Kidney tubule cell (primary cell): ENCODE results near the gene NLK.
A peak's percentile ranks its signal among the peaks of the same experiment; 100 is the strongest.

Experiments used
- DNase-seq: peaks from one replicate; pipeline ENCODE4 v3.0.0-alpha.2; 2018; ENCODE audit warnings: low spot score

Gene NLK

GRCh38 chr17:28040406-28040805, 2.1 kb upstream of the NLK start:
- no peak for DNase-seq

DNA sequence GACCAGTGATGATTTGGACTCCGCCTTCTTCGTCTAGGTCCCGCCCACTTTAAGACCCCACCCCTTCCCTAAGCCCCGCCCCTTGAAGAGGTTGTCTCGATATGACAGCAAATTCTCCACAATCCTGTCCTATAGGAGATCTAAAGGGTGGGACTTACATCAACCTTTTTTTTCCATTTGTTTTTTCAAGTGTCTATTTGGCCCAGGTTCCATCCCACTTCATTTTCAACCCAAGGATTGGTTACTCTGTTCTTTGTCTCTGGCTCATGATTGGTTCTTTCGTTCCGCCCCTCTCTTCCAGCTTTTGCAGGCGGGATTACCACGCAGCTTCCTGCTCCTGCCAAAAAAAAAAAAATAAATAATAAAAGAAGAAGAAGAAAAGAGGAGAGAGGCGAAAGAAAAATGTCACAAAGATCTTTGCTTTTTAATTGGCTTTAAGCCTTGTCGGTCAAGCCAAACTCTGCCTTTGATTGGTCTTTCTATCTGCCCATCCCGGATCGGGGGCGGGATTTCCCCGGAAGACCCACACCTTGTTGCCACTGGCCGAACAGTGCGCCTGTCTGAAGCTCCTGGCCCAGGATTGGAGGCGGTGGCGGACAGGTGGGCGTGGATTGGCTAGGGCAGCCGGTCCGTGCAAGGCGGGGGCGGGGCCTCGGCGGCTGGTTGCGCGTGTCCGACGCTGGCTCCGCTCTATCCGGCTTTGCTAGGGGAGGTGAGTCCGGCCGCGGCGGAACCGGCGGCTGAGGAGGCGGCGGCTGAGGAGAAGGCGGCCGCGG, 1.2 kb upstream of the NLK start:
- DNase-seq = peak; percentile 100

DNA sequence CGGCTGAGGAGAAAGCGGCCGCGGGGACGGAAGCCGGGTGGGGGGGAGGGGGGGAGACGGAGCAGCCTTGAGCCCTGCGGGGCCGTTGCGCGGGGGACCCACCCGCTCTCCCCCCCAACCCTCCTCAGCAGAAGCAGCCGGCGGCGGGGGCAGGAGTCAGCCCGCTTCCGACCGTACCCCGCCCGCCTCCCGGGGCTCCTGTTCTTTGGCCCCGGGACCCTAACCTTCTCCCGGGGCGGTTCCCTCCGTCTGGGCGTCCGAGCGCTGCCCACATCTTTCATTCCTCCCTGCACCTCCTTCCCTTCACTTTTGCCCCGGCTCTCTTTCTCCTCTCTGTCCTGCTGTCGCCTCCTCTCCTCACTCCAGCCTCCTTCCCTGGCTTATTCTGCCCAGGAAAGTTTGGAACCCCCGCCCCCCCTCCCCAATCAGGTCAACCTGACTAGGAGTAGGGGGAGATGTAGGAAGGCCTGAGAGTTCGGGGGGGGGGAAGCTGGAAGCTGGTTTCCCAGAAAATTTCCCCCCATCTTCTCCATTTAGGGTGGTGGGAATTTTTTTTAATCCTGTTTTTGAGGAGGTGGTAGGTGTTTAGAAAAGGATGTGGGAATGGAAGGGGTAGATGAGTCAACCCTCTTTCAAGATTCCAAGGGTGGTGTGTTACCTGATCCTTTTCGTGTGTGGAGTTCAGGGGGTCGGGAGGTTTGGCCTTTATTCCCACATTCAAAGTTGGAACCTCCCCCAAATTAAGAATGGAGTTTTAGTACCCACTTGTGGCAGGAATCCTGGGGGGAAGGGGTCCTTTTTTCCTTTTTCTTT, 427 bp upstream of the NLK start:
- peak; percentile 17 for DNase-seq

DNA sequence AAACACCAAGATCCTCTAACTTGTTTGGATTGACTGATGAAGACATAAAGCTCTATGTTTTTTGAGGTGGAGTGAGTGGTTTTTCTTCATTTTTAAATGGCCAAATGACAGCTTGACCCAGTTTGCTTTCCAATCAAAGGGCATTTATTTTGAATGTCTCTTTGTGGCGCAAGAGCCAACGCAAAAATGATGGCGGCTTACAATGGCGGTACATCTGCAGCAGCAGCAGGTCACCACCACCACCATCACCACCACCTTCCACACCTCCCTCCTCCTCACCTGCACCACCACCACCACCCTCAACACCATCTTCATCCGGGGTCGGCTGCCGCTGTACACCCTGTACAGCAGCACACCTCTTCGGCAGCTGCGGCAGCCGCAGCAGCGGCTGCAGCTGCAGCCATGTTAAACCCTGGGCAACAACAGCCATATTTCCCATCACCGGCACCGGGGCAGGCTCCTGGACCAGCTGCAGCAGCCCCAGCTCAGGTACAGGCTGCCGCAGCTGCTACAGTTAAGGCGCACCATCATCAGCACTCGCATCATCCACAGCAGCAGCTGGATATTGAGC, 329 bp downstream of the NLK start:
- DNase-seq = no peak

- DNase-seq = no peak
Measured at GRCh38 chr17:28043296-28043695, 819 bp downstream of the NLK start.

GRCh38 chr17:28043741-28044140, 1.3 kb downstream of the NLK start:
- no peak for DNase-seq

DNA sequence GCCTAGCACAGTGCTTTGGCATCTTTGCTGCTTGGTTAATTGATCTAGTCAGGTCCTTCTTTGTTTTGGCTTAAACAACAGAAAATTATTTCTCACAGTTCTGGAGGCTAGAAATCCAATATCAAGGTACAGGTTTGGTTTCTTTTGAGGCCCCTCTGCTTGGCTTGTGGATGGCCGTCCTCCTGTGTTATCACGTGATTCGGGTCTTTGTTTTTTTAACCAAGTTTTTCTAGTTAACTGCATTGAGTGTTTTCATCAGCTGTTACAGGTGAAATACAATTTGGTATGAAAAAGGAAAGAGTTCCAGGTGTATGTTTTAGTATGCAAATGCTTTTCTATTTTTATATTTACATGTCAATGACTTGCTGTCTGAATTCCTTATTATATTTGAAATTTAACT, 2.8 kb downstream of the NLK start:
- DNase-seq = no peak

DNA sequence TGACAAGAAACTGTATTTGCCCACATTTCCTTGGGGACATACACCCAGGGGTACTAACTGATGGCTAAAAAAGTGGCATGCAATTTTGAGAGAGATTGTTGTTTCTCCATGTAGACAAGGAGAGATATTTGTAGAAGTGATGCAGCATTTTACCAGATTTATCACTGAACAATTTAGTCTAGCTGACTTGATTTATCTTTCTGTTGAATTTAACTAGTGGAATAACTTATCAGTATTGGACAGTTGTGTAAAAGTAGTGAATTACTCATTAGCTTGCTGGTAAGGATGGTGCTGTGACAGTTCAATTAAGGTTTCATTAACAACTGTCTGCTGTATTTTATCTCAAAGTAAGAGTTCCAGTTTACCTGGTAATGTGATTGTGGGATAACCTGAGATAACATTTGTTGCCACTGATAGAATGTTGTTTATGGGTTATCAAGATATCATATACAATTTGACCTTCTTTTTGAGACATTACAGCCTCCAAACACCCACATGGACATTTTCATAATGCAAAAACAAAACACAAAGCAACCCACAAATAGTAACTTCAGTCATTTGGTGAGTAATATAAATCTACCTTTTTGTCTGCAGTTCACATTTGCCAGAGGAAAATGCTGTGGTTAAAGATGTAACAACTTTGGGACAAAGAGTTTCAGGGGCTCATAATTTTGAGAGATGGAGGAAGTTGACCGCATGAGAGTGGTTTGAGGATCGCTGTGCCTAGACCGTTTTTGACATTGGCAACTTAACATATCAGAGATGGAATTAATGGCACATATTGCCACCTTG, 3.8 kb downstream of the NLK start:
- DNase-seq = no peak

- no peak for DNase-seq
Measured at GRCh38 chr17:28047806-28048205, 5.3 kb downstream of the NLK start.

- DNase-seq = no peak
Measured at GRCh38 chr17:28049071-28049470, 6.6 kb downstream of the NLK start.

DNA sequence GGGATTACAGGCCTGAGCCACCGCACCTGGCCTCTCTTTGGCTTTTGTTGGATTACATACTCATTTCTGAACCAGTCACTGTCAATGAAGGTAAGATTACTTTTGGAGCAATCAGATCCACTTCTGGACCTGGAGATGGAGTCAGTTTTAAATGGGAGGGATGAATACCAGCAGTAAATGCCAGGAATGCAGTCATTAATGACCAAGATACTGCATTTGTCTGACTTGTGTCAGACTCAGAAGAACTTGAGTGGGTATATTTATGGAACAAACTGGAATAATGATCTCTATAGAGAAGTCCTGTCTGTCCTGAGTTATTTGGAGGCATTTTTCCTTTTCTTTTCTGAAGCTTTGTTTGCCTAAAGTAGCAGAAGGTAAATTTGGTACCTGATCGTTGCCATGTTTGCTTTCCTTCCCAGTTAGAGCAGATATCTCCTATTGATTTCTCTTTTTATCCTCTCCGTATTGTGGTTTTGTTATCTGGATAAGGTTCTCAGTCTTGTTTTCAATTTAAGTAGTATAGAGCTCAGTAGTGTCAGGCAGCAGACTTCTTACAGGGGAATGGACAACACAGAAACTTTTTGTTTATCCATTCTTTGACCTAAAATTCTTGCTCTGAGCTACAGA, 10.7 kb downstream of the NLK start:
- DNase-seq = peak; percentile 17

DNA sequence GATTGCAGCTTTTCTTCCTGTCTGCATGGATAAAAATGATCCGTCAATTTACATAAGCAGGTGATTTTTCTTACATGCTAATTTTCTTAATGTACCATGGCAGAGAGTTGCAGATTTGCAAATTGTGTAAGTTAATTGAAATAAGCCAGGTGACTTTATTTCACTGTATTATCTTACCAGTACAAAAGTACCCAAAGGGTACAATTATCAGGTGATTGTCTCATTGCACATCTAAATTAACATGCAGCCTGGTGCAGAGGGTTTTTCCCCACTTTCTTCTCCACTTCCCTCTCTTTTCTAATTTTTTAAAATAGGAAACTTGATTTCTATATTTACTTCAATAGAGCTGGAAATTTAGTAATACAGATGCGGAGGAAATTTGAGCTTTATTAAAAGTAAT, 11.2 kb downstream of the NLK start:
- DNase-seq = no peak

DNA sequence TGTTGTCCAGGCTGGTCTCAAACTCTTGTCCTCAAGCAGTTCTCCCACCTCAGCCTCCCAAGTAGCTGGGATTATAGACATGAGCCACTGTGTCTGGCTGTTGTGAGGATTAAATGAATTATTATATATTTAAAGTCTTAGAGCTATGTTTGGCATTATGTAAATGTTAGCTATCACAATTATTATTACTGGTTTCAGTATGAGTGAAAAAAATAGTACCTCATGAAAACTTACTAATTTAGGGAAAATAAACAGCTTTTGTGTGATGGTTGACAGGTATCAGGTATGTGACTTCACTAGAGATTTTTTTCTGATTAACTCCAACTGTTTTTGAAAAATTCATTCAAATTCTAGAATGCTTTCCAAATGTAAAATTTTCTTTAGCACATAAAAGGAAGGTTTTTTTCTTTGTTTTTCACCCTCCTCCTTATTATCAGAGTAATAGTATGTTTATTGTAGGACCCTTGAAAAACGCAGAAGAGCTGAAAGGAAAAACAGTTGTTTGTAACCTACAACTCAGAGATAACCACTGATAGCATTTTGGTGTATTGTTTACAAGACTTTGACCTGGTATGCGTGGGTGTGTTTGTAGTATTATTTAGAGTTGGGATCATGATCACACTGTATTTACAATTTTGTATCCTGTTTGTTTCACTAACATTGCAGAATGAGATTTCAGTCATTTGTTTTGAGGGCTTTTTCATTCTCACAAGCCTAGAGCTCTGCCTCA, 13.2 kb downstream of the NLK start:
- DNase-seq = no peak

- DNase-seq = no peak
Measured at GRCh38 chr17:28056276-28056620, 13.8 kb downstream of the NLK start.

DNA sequence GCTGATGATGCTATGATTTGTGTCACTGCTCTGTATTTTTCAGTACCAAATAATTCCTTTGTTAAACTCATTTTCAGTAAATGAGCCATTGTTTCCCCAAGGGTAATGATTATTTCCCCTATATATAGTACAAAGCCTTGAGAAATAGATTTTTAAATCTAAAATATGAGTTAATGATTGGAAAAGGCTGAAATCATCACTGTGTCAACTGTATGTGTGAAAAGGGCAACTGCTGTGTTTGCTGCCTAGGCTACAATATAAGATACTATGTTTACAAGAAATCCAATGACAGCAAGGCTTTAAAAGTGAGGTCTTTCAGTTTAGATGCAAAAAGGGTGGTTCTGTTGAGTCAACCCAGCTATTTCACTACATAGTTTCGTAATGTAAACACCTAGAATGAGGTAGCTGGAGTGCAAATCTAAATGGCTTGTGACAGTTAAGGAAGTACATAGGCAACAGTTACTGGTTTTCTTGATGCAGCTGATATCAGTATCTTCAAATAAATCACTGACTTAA, 15.3 kb downstream of the NLK start:
- DNase-seq = peak; percentile 56

- no peak for DNase-seq
Measured at GRCh38 chr17:28059675-28060074, 17.2 kb downstream of the NLK start.

- no peak for DNase-seq
Measured at GRCh38 chr17:28065706-28066105, 23.2 kb downstream of the NLK start.

- no peak for DNase-seq
Measured at GRCh38 chr17:28069061-28069460, 26.6 kb downstream of the NLK start.

- no peak for DNase-seq
Measured at GRCh38 chr17:28071179-28071578, 28.7 kb downstream of the NLK start.

DNA sequence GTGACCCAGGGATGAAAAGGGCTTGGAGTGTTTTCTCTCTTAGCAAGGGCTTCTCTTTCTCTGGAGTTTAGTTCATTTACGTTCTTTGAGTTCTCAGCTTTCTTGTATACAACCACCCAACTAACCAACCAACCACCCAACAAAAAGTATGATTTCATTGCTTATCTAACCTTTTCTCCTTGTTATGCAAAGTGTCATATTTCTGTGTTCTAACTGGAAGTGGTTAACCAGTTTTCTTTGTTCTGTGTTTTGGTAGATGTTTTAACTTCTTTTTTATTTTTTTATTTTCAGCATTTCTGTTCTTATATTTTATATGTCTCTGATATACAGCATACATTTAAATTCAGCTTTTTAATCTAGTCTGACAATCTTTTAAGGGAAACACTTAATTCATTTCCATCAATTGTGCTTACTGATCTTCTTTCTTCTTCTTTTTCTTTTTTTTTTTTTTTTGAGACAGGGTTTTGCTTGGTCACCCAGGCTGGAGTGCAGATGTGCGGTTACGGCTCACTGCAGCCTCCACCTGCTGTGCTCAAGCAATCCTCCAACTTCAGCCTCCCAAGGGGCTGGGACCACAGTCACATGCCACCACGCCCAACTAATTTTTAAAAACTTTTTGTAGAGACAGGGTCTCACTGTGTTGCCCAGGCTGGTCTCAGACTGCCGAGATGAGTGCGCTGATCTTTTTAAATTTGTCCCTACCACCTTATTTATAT, 29.6 kb downstream of the NLK start:
- no peak for DNase-seq
